Esophagus muscularis mucosa (tissue), 4 donors: Measurements from ENCODE around the gene VSNL1.

Experiments
- EP300 ChIP-seq: sonication (generic); formaldehyde crosslinking; IDR thresholded peaks from one replicate; pipeline ENCODE4 v1.6.1; 2017; ENCODE audit warnings: antibody characterized with exemption
- POLR2A ChIP-seq: fragments of 450-650 bp; IDR thresholded peaks from one replicate; pipeline ENCODE4 v1.6.1; 2017; ENCODE audit warnings: antibody characterized with exemption, moderate library complexity, mild to moderate bottlenecking, low read depth
- POLR2AphosphoS5 ChIP-seq, 2 donors: sonication (generic); formaldehyde crosslinking; IDR thresholded peaks; one replicate each; pipeline ENCODE4 v1.6.1; 2017; ENCODE audit warnings: antibody characterized with exemption in 2 of 2
- TF ChIP-seq, protein P1 (sequence below), 3 experiments: fragments of 200-600 bp in 2 of 3; fragments of 450-650 bp in 1 of 3; sonication (generic) in 2 of 3; IDR thresholded peaks; one replicate each; pipeline ENCODE4 v1.5.1; 2017 to 2019; ENCODE audit warnings: antibody characterized with exemption in 3 of 3, mild to moderate bottlenecking in 2 of 3, moderate library complexity in 1 of 3

DNA sequence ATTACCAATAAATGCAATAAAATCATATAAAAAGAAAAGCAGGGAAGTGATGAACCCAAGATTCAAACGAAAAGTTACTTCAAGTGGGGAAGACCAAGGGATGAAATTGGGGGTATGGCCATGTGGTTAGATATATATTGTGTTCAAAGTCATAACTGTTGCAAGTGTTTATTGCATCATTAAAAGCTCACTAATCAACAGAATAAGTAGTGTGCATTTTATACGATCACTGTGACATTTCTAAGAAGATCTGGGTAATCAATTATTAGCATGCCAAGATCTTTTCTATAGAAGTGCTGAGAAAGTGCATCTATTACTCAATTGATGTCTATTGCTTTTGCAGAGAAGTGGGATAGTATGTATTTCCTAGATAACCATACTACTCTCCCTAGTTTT is 52.9 kb downstream of the VSNL1 start:
- TF ChIP-seq, protein P1, sequence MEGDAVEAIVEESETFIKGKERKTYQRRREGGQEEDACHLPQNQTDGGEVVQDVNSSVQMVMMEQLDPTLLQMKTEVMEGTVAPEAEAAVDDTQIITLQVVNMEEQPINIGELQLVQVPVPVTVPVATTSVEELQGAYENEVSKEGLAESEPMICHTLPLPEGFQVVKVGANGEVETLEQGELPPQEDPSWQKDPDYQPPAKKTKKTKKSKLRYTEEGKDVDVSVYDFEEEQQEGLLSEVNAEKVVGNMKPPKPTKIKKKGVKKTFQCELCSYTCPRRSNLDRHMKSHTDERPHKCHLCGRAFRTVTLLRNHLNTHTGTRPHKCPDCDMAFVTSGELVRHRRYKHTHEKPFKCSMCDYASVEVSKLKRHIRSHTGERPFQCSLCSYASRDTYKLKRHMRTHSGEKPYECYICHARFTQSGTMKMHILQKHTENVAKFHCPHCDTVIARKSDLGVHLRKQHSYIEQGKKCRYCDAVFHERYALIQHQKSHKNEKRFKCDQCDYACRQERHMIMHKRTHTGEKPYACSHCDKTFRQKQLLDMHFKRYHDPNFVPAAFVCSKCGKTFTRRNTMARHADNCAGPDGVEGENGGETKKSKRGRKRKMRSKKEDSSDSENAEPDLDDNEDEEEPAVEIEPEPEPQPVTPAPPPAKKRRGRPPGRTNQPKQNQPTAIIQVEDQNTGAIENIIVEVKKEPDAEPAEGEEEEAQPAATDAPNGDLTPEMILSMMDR (IDR thresholded peaks at IDR 0.05) = no peak
- TF ChIP-seq POLR2A = no peak
- no peak for TF ChIP-seq POLR2AphosphoS5 (IDR thresholded peaks at IDR 0.05)
- no peak for TF ChIP-seq EP300
